Skeletal muscle tissue (tissue), 4 donors: Measurements from ENCODE around the gene SUV39H2. TPM values are rescaled to one million over a fixed set of nuclear protein-coding genes. Genes with fewer than 3 reads are reported as not detected.
"Not testable (repeated sequence)": the region's sequence is repeated elsewhere in the genome, so short reads cannot be mapped to it uniquely, and the experiment has no call there.

Experiments used
- H3K27ac ChIP-seq: one replicate; pipeline ENCODE4 v1.7.0; 2013; ENCODE audit warnings: mild to moderate bottlenecking, low read depth, low read length, inconsistent platforms
- H3K27me3 ChIP-seq, 3 donors: one replicate each; pipeline ENCODE4 v1.7.0; 2013; ENCODE audit warnings: low read length in 3 of 3; ENCODE audit not compliant: control insufficient read depth in 3 of 3, insufficient read depth in 3 of 3
- H3K36me3 ChIP-seq, 3 donors: one replicate each; pipeline ENCODE4 v1.7.0; 2013; ENCODE audit warnings: low read length in 3 of 3; ENCODE audit not compliant: control insufficient read depth in 3 of 3, insufficient read depth in 3 of 3
- H3K4me1 ChIP-seq, 3 donors: one replicate each; pipeline ENCODE4 v1.7.0; 2013; ENCODE audit warnings: low read length in 3 of 3, mild to moderate bottlenecking in 3 of 3; ENCODE audit not compliant: control insufficient read depth in 3 of 3, insufficient read depth in 3 of 3
- H3K4me3 ChIP-seq, 3 donors: one replicate each; pipeline ENCODE4 v1.7.0; 2013; ENCODE audit warnings: low read length in 3 of 3
- H3K9ac ChIP-seq, 3 donors: one replicate each; pipeline ENCODE4 v1.7.0; 2013; ENCODE audit warnings: low read length in 3 of 3, mild to moderate bottlenecking in 3 of 3, moderate library complexity in 2 of 3, low read depth in 1 of 3
- H3K9me3 ChIP-seq, 3 donors: one replicate each; pipeline ENCODE4 v1.7.0; 2013; ENCODE audit warnings: low read length in 3 of 3; ENCODE audit not compliant: control insufficient read depth in 3 of 3
- total RNA-seq: library from RNA; depleted of rRNA; stranded (reverse); fragments of >200 nt; gene quantifications from one replicate; pipeline ENCODE4 v1.2.3, GENCODE V29; 2014
- donor health status: Osteomylitis.

Gene SUV39H2
- total RNA-seq, 1 donor from 2014 or later, result 13.0 TPM

DNA sequence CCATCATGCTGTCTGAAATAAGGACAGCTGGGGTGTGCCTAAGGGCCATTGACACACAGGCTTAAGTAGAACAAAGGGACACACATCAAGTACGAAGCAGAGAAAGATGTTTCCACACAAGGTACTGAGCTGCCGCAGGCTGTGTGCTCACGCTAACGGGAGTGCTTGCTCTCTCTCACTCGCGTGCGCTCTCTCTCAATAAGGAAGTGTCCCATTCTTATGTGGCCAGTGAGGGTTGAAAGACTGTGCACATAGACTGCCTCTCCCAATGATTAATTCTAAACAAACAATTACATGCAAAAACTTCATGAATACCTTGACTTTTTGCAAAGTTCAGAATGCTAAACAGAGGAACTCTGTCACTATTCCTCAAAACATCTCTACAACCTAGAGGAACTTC is 45.3 kb downstream of the SUV39H2 start:
- Histone ChIP-seq H3K27me3 (no peaks in the 10 kb centered on the region), H3K36me3 (peaks cover 24 to 47% (median 43%) of the 10 kb centered on the region in 3 donors), H3K4me1 (no peaks in the 10 kb centered on the region), H3K9ac (no peak overlapping the region), H3K4me3 (no peak overlapping the region), H3K9me3 (no peaks in the 10 kb centered on the region), H3K27ac (no peak overlapping the region)

DNA sequence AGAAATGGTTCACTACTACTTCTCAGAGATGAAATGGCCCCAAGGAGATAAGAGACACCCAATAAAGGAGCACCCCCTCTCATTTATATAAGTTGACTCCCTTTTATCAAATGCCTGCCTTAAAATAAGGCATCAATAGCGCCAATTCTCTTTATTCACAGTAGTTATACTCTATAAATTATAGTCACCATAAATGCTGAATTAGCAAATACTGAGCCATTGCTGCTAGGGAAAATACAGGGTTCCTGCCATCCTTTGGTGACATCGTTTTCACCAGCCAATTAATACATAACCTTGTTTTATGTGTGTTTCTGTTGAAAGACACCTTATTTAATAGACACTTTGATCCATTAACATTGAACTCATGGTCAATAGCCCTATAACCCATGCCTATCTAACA is 46.6 kb downstream of the SUV39H2 start:
- no peaks in the 10 kb centered on the region for H3K27me3 ChIP-seq
- H3K27ac ChIP-seq, result no peak overlapping the region
- H3K4me3 ChIP-seq, result no peak overlapping the region
- no peak overlapping the region for H3K9ac ChIP-seq
- H3K4me1 ChIP-seq, result no peaks in the 10 kb centered on the region
- H3K36me3 ChIP-seq, result peaks cover 19 to 36% (median 35%) of the 10 kb centered on the region in 3 donors
- H3K9me3 ChIP-seq, result no peaks in the 10 kb centered on the region

DNA sequence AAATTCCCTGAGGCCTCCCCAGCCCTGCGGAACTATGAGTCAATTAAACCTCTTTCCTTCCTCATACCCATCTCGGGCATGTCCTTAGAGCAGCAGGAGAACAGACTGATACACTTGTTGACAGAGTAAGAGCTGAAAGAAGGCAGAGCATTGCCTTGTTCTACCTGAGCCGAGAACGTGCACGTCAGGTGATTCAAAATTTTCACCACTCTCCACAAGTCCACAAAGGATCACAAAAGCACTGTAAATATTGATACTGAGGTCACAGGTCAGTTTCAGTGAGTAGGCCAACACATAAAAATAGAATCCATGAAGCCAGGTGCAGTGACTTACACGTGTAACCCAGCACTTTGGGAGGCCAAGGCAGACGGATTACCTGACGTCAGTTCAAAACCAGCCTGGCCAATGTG is 47.4 kb downstream of the SUV39H2 start:
- Histone ChIP-seq H3K4me1 (no peaks in the 10 kb centered on the region), H3K9me3 (no peaks in the 10 kb centered on the region), H3K36me3 (peaks cover 20 to 40% (median 32%) of the 10 kb centered on the region in 3 donors), H3K27ac (no peak overlapping the region), H3K9ac (no peak overlapping the region), H3K4me3 (no peak overlapping the region), H3K27me3 (no peaks in the 10 kb centered on the region)

DNA sequence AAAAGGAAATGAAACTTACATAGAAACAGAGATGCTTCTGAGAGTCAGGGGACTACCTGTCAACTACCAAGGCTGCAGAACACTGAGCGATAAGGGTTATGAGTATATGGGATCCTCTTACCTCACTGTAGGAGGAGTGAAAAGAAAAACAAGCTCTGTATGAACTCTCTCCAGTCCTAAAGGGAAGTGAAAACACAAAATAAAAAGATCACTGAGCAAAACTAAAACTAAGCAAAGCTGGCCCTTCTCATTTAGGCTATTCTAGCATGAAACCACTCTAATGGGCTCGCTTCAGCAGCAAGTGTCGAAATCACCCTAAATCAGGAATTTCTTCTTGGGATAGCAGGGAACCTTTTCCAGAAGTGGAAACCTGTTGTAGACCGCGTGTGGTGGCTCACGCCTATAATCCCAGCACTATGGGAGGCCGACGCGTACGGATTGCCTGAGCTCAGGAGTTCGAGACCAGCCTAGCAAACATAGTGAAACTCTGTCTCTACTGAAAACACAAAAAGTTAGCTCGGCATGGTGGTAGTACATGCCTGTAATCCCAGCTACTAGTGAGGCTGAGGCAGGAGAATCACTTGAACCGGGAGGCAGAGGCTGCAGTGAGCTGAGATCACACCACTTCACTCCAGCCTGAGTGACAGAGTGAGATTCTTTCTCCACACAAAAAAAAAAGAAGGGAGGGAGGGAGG is 48.2 kb downstream of the SUV39H2 start:
- Histone ChIP-seq H3K27me3 (no peaks in the 10 kb centered on the region), H3K4me3 (no peak overlapping the region), H3K9me3 (no peaks in the 10 kb centered on the region), H3K36me3 (peaks cover 16 to 38% (median 31%) of the 10 kb centered on the region in 3 donors), H3K27ac (no peak overlapping the region), H3K4me1 (no peaks in the 10 kb centered on the region), H3K9ac (no peak overlapping the region)

DNA sequence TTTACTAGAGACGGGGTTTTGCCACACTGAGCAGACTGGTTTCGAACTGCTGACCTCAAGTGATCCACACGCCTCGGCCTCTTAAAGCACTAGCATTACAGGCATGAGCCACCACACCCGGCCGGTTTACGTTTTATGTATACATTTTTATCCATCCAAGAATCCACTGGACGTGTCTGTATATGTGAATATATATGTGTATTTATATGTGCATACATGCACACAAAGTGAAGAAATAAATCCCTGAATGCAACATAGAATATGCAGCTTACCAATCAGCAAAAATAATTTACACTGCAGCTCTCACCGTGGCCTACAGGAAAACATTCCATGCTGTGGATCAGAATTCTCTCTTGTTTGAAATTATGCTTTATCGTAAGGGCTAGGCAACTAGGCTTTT is 51.9 kb downstream of the SUV39H2 start:
- Histone ChIP-seq H3K4me3 (no peak overlapping the region), H3K36me3 (peaks cover 17 to 52% (median 27%) of the 10 kb centered on the region in 3 donors), H3K9me3 (no peaks in the 10 kb centered on the region), H3K4me1 (no peaks in the 10 kb centered on the region), H3K27me3 (no peaks in the 10 kb centered on the region), H3K9ac (no peak overlapping the region), H3K27ac (no peak overlapping the region)

DNA sequence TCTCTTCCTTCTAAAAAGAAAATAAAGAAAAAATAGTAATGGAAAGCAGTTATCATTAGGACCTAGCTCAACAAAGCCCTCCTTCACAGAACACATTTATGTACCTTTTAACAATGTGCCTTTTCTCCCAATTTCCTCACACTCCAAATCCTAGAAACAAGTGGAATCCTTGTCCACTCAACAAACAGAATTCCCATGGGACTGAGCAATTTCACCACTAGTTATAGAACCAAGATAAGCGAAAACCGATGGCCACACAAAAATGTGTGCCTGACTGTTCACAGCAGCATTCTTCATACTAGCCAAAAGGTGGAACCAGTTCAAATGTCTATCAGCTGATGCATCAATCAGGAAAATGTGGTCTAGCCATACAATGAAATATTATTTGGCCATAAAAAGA is 57.9 kb downstream of the SUV39H2 start:
- no peak overlapping the region for H3K4me3 ChIP-seq

DNA sequence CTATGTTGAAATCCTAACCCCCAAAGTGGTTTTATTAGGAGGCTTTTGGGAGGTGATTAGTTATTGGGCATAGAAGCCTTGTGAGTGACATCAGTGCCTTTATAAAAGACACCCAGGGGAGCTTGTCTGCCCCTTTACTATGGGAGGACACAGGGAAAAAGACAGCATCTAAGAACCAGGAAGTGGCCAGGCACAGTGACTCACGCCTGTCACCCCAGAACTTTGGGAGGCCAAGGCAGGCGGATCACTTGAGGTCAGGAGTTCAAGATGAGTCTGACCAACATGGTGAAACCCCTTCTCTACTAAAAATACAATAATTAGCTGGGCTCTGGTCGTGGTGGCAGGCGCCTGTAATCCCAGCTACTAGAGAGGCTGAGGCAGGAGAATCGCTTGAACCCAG is 60.3 kb downstream of the SUV39H2 start:
- H3K4me1 ChIP-seq, H3K4me3 ChIP-seq, H3K9me3 ChIP-seq, H3K27me3 ChIP-seq, H3K9ac ChIP-seq, H3K27ac ChIP-seq: not testable (repeated sequence)
- H3K36me3 ChIP-seq, result peaks cover 2 to 11% (median 4%) of the 10 kb centered on the region in 3 donors

More for the DNA sequence above, 57.9 kb downstream of the SUV39H2 start:
- Histone ChIP-seq H3K27ac (no peak overlapping the region), H3K9me3 (no peaks in the 10 kb centered on the region), H3K9ac (no peak overlapping the region), H3K27me3 (no peaks in the 10 kb centered on the region), H3K4me1 (no peaks in the 10 kb centered on the region), H3K36me3 (peaks cover 9 to 25% (median 10%) of the 10 kb centered on the region in 3 donors)

DNA sequence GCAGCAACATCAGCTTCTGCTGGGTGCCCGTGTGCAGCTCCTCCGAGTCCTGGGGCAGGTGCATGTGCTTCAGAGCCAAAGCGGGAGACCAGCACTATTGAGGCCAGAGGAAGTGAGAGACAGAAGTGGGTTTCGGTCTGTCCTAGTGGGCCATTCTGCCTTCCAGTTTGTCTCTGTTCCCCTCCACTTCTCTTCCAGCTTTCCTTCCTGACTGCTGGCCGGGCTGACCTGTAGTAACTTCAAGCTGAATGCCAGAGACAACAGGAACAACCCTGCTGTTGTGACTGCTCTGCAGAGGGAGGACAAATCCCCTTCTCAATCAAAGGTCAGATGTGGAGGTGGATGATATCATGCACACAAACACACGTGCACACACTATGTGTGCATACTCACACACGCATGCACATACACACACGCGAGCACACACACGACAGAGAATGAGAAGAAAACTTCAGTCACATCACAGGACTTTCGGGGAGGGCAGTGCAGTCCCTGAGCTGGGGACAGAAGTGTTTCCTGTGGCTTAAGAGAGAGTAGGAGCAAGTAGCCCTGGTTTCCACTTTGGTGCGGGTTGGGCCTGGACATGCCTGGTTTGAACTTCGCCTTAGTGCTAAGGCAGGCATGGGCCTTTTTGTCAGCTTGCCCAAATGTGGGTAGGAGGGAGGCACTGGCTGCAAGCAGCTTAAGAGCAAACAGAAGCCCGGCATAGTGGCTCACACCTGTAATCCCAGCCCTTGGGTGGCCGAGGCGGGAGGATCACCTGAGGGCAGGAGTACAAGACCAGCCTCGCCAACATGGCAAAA is 63.7 kb downstream of the SUV39H2 start:
- not testable (repeated sequence) for H3K27ac ChIP-seq, H3K4me1 ChIP-seq, H3K4me3 ChIP-seq, H3K27me3 ChIP-seq, H3K9me3 ChIP-seq, H3K9ac ChIP-seq
- H3K36me3 ChIP-seq, result peaks cover 5 to 13% (median 8%) of the 10 kb centered on the region in 3 donors

DNA sequence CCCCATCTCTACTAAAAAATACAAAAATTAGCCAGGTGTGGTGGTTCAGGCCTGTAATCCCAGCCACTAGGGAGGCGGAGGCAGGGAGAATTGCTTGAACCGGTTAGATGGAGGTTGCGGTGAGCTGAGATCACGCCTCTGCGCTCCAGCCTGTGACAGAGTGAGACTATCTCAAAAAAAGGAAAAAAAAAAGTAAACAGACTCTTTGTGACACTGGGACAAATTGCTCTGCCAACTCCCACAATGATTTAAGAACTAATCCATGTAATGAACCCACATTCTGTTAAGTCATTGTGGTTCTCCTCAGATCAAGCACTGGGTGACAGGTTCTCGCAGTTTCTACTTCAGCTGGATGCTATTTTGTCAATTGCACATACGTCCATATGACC is 64.3 kb downstream of the SUV39H2 start:
- peaks cover 5 to 16% (median 8%) of the 10 kb centered on the region in 3 donors for H3K36me3 ChIP-seq
- not testable (repeated sequence) for H3K4me3 ChIP-seq, H3K27ac ChIP-seq, H3K9ac ChIP-seq, H3K4me1 ChIP-seq, H3K9me3 ChIP-seq, H3K27me3 ChIP-seq

DNA sequence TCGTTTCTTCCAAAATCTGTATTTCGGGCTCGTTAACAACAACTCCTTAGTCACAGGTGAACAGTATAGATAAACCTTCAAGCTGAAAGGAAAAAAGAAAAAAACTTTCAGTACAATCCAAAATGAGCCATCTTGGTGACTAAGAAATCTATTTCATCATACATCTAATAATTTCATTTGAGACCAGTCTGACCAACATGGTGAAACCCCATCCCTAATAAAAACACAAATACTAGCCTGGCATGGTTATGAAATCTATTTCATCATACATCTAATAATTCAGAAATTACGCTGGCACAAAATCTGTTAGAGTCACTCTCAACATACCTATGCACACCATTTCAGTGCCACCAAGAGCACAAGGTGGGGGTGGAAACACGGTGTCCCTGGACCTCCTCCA is 66.4 kb downstream of the SUV39H2 start:
- Histone ChIP-seq H3K4me3 (no peak overlapping the region), H3K9me3 (no peaks in the 10 kb centered on the region), H3K27ac (no peak overlapping the region), H3K4me1 (no peaks in the 10 kb centered on the region), H3K27me3 (no peaks in the 10 kb centered on the region), H3K9ac (no peak overlapping the region), H3K36me3 (peaks cover 5 to 25% (median 8%) of the 10 kb centered on the region in 3 donors)
